Stimulated activated CD4-positive, alpha-beta T cell treated with anti-CD3 and anti-CD28 coated beads, Interleukin-2, amount 100 ng/mL, for 24 hours (primary cell): ENCODE results near the gene SV2C.
A peak's percentile ranks its signal among the peaks of the same experiment; 100 is the strongest.

ENCODE experiments used
- DNase-seq, 2 donors: peaks; one replicate each; pipeline ENCODE4 v3.0.0-alpha.2; 2020

The SV2C gene

DNA sequence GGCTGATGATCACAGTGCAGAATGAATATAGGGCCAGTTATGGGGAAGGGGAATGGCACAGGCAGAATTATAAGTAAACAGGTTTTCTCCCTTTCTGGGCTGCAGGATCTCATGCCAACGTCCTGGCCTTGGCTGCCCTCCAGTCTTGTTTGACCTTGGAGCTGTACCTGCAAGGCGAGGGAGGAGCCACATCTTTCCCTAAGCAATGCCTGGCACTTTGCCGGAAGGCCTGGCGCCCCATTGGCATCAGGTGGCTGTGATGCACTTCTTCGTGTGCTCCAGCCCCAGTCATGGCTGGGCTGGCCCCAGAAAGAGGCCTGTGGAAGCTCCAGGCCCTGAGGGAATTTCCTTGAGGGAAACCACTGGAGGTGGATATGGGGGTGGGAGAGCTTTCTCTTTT, 303.2 kb downstream of the SV2C start:
- no peak for DNase-seq

DNA sequence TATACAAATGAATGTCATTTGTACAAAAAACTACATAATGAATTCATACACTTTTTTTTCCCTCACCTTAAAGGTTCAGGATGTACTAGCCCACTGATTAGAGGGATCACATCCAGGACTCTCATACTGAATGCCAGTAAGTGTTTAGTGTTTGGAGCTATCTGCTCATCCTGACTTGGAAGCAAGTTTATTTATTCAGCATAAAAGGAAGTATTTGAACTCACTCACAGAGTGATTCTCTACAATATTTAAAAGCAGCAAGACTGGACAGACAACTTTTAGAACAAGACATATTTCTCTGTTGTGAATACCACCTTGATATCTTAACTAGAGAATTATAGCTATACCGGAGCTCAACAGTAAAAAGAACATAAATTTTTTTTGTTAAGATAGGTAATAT, 305.1 kb downstream of the SV2C start:
- DNase-seq, result no peak

DNA sequence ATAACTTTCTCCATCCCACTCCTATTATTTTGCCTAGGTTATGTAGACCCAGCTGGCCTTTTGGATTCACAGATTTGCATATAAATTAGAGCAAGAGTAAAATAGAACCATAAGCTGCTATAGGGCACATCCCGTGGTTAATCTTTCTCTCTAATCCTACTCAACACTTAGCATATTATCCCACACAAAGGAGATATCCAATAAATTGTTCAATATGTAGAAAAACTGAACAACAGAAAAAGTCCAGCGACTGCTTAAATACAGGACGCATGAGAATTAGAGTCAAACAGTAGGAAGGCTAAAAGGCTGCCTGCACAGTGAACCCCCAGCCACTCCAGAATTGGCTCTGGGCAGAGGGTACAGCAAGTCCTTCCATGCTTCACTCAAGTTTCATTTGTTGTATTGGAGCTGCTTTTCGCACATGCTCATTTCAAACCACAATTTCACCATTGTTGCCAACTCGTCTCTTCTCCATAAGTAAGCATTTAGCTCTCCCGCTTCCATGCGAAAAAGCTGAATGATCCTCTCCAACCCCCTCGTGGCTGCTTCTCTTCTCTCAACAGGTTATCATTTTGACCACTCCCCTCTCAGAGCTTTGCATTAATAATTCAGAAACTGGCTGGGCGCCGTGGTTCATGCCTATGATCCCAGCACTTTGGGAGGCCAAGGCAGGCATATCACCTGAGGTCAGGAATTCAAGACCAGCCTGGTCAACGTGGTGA, 305.8 kb downstream of the SV2C start:
- no peak for DNase-seq

DNA sequence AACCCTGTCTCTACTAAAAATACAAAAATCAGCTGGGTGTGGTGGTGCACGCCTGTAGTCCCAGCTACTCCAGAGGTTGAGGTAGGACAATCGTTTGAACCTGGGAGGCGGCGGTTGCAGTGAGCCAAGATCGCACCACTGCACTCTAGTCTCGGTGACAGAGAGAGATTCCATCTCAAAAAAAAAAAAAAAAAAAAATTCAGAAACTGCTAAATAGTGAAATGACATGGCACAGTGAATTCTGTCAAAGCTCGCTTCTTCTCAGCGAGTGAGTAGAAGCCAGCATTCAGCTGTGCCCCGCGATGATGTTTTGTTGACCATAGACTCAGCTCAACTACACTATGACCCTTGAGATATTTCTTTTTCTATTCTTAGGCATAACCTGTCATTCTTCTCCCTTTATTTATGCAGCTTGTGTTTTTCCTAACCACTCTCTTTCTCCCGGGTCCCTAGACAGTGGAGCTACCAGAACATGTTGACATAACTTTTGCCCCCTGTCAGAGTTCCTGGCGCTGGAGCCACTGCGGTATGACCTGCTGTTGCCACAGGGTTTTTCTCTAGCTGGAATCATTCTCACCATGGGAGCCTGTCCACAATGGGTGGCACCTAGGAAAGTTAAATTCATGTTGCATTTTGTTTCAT, 306.5 kb downstream of the SV2C start:
- DNase-seq, result no peak

DNA sequence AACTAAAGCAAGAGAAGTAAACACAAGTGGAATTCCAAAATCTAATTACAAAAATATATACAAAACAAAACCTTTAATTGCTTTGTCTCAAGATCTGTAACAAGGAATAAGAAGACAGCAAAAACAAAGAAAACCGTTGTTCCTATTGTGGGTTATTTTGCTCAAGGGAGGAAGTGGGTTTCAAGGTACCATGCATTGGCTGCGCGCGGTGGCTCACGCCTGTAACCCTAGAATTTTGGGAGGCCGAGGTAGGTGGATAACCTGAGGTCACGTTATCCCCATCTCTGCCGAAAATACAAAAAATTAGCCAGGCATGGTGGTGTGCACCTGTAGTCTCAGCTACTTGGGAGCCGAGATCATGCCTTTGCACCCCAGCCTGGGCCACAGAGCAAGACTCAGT, 307.8 kb downstream of the SV2C start:
- DNase-seq, result no peak

DNA sequence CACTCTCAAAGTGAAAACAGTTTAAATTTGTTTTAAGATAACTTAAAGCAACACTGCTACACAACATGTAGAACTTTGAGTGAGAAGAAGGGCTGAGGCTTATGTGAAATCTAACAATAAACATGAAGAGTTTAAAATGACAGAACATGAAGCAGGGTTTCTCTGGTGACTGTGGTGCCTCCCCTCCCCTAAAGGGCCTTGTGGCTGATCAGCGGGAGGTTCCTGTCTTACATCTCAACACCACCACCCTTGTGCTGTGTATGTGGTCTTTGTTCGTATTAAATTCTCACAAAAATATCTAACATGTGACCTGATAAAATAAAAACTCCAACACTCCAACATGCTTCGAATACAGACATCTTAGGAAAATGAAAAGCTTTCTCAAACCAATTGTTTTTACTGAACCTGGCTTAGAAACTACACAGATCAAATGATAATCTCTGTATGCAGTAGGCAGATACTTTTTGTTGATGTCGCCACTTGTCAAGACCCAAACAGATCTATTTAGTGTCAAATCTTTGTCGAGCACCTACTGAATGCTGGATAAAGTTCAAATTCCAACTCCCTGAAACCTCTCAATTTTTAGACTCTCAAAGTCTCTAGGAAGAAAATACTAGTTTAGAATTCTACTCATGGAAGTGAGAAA, 310.0 kb downstream of the SV2C start:
- peak in 1 of 2 donors; percentile 29 for DNase-seq

DNA sequence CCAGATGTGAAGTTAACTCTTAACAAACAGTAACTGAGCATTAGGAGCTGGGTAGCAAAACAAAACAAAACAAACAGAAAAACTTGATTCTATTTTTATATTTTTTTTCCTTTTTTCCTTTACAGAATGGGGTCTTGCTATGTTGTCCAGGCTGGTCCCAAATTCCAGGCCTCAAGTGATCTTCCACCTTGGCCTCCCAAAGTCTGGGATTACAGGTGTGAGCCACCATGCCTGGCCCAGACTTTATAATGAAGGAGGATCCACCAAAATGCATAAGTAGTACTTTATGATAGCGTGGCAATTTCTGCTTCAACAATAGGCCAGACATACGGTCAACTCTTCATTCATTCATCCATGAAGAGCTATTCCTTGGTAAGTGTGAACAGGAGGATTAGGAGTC, 314.0 kb downstream of the SV2C start:
- DNase-seq, result no peak

- DNase-seq, result no peak
These were observed 316.1 kb downstream of the SV2C start for GRCh38 chr5:76399268-76399667.

GRCh38 chr5:76400466-76400865, 317.3 kb downstream of the SV2C start:
- no peak for DNase-seq

DNA sequence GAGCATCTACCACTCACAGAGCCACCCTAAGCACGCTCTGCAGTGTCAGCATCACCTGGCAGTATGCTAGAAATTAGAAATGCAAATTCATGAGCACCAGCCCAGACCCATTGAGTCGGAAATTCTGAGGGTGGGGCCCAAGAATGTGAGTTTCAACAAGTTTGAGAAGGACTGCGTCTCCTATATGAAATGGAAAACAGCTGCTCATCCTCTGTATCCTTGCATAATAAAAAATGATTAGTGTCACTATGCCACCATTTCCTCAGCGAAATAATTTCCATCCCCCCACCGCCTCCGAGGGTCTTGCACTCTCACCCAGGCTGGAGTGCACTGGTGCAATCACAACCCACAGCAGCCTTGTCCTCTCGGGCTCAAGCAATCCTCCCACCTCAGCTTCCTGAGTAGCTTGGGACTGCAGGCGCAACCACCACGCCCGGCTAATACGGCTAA, 318.6 kb downstream of the SV2C start:
- DNase-seq, result peak; percentile 34 to 50

- DNase-seq, result peak; percentile 84
These were observed 319.2 kb downstream of the SV2C start for GRCh38 chr5:76402251-76402885.

DNA sequence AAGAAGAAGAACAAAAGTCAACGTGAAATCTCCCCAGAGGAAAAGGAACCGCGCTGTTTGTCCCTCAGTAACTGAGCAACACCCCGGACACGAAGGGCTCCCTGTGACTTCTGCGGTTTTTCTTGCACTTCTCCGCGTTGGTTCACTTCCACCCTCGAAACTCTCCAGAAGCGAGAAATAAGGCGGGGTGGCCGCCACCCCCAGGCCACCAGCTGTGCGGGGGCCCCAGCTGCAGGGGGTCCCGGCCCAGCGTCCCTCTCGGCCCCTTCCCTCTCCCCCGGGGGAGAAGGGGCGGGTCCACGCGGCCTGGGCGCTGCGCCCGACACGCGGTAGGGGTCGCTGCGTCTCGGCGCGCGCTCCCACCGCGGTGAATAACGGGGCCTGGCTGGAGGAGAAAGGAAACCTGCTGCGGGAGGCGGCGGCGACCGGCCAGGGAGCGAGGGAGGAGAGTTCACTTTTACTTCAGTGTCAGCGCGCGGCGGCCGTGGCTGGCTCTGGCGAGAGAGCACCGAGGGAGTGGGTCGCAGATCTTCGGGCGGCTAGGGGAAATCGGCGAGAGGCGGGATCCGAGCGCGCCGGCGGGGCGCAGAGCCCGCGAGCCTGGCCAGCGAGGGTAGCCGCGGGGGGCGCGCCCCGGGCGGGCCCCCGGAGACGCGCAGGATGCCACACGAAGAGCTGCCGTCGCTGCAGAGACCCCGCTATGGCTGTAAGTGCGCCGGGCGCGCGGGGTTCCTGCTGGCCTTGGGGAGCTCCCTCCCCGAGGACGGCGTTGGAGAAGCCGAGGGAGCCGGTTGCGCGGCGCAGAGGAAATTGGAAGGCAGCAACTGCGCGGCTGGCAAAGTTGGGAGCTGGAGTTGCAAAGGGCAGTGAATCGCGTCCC, 319.9 kb downstream of the SV2C start, which contains the start of gene IQGAP2:
IQGAP2 (plus strand) TSS at position 400 of the 880 bp plus-strand sequence; CDS start at position 661, 261 bp downstream.
- DNase-seq, result peak; percentile 80
